SH-SY5Y (cell line): ENCODE data around the gene HM13.

Experiments
- GATA2 ChIP-seq: IDR thresholded peaks from 2 replicates; pipeline ENCODE4 v1.6.1; 2011; ENCODE audit warnings: mild to moderate bottlenecking, low read depth, low read length
- GATA3 ChIP-seq: IDR thresholded peaks from 2 replicates; pipeline ENCODE4 v1.6.1; 2011; ENCODE audit warnings: low read depth, mild to moderate bottlenecking, low read length, moderate library complexity

Gene HM13, protein sequence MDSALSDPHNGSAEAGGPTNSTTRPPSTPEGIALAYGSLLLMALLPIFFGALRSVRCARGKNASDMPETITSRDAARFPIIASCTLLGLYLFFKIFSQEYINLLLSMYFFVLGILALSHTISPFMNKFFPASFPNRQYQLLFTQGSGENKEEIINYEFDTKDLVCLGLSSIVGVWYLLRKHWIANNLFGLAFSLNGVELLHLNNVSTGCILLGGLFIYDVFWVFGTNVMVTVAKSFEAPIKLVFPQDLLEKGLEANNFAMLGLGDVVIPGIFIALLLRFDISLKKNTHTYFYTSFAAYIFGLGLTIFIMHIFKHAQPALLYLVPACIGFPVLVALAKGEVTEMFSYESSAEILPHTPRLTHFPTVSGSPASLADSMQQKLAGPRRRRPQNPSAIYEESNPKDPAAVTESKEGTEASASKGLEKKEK

DNA sequence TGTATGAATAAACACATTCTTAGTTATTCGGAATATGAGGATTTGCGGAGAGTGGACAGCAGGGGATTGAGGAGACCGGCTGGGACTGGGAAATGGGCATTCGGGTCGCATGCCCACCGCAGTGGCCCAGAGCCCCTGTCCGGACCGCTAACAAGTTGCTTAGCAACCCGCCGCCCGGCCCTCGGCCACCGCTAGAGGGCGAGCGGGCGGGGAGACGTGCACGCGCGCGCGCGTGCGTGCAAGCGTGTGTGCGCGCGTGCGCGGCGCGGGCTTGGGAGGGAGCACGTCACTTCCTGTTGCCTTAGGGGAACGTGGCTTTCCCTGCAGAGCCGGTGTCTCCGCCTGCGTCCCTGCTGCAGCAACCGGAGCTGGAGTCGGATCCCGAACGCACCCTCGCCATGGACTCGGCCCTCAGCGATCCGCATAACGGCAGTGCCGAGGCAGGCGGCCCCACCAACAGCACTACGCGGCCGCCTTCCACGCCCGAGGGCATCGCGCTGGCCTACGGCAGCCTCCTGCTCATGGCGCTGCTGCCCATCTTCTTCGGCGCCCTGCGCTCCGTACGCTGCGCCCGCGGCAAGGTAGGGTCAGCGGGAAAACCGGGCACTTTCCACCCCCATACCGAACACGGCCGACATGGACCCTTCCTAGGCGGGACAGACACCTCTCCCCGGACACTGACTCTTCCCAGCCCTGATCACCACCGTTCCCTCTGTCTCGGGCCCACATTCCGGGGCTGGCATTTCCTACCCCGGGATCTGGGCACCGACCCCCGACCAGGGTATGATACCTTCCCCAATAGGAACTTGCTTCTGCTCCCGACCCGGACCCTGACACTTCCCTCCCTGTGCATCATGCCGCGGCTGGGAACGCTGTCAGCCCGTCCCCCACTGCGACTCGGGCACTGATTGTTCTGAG lies at the start of gene HM13:
HM13 (plus strand) TSS at position 289 of the 918 bp plus-strand sequence; CDS start at position 399, 110 bp downstream.
- no peak for TF ChIP-seq GATA3
- peak; percentile 14; the same call in 1 of the 2 replicates for TF ChIP-seq GATA2

DNA sequence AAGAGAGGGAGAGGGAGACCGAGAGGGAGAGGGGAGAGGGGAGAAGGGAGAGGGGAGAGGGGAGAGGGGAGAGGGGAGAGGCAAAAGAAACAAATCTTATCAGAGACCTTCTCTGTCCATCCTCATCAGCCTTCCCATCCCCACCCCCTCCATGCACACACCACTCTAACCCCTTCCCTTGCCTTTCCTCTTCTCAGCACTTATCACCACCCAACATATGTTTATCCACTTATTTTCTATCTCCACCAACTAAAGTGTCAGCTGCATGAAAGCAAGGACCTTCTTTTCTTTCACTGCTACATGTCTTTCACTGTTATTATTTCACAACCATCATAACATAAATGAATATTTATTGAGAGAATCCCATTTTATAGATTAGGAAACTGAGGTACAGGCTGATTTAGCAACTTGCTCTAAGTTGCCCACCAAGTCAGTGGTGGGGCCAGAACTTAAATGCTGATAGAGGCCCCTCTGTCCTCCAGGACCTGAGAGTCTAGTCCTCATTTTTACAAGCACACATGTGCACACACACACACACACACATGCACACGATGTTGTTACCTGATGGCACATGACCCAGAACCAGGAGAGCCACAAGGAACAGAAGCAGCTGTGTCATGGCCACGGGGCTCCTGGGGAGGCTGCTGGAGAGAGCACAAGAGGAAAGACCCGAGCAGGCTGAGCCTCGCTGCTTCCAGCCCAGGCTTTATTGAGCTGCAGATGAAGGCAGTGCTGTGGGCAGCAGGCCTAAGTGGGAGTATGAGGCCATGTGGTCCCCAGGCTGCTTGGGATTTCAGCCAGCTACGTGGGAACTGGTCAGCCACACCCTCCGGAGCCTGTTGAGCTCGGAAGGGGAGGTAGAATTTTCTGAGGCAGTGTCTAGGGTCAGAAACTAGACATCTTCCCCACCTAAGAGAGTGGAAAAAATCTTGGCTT lies 41.6 kb upstream of the HM13 start:
- no peak for TF ChIP-seq GATA2
- no peak for TF ChIP-seq GATA3

DNA sequence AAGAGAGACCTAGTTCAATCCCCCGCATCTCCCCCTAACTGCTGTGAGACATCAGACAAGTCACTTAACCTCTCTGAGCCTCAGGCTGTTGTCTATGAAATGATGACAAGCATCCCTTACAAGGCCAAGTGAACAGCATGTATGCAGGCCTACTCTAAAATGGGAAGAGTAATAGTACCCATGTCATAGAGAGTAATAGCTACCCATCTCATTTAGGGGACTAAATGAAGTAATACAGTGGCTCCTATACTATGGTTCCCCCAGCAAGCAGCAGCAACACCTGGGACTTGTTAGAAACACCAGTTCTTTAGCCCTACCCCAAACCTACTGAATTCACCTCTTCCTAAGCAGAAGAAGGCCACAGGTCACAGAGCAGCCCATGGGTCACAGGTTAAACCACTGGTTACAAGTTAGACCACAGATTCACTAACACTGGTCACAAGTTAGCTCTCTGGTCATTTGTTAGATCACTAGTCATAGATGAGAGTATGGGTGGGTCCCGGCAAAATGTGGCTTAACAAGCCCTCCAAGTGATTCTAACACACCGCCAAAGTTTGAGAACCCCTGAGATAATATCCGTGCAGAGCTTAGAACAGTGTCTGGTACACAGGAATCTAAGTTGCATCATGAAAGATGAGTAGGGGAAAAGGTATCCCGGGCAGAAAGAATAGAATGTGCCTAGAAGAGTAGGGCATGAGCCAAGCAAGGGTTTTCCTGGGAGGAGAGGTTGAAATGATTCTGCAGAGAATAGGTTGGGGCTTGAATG lies 40.7 kb upstream of the HM13 start:
- TF ChIP-seq GATA3 (no peak), GATA2 (no peak)

DNA sequence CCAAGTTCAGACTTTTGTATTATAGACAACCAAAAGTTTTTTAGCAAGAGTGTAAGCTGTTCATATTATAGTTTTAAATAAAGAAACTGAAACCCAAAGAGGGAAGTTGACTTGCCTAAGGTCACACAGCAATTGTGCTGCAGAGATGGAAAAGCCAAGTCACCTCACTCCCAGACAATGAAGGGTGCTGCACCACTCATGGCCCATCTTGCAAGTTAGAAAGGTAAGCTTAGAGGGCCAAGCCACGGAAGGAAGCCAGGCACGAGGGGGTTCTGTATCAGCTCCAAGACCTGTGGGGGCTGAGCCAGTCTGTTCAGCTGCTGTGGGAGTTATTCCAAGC lies 40.2 kb upstream of the HM13 start:
- TF ChIP-seq GATA2 (no peak), GATA3 (no peak)

DNA sequence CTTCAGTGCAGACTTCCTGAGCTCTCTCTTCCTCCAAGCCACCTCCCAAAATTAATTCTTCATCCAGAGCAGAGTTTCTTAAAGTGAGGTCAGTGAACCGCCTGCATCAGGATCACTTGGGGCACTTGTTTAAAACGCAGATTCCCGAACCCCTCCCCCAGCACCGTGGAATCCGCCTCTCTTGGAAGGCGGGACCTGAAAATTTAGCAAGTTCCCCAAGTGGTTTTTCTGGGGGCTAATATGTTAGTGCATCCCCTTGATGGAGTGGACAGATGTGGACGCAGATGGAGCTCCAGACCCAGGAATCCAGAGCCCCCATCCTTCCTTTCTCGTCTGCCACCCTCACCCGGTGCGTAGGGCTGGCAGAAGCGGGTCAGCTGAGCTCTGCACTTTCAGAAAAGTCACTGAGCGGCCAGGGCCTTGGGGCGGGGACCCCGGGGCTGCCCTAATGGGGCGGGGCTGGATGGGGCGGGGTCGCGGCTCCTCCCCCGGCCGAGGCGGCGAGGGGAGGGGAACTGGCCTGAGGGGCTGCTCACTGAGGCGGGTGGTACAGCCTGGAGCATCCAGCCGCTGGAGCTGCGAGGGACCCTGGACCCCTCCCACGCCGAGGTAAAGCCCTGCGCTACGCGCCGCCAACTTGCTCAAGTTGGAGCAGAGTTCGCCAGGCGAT lies 39.3 kb upstream of the HM13 start, which contains the start of the genes DEFB124 and REM1:
DEFB124 (minus strand) TSS at position 370 of the 670 bp plus-strand sequence. CDS start 2,114 bp downstream, outside the sequence.
REM1 (plus strand) TSS at position 531 of the 670 bp plus-strand sequence. CDS start 1,158 bp downstream, outside the sequence.
- TF ChIP-seq GATA2: no peak

DNA sequence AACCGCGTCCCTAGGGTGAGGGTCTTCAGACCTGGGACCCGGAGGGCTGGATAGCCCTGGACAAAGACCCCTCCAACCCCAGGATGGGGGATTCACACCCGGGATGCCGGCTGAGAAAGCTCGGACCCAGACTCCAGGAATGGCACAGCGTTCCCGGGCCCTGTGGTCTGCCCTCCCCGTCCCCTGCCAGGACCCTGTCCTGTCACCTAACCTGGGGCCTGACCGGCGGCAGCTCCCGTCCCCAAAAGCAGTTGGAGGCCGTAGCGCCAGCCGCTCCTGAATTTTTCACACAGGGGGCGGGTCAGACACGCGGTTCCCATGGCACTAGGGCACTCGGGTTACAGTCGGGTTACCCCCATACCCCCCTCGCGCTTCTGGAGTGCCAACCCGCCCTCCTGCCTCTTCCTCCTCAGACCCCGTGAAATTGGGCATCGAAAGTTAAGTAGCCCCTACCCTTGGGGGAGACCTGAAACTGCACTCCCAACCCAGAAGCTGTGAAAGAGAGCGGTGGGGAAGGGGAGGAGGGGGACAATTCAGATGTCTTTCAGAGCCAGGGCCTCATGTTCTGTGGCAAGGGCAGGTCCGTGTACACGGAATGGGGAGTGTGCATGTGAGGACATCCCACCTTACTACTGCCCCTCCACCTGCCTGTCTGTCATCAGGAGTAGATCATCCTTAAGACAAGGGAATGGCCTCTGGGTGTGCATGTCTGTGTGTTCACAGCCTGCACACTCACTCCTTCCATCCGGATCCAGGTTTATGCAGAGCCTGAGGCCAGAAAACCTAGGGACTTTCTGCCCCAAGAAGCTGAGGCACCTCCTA lies 38.6 kb upstream of the HM13 start:
- TF ChIP-seq GATA3 (no peak), GATA2 (no peak)

DNA sequence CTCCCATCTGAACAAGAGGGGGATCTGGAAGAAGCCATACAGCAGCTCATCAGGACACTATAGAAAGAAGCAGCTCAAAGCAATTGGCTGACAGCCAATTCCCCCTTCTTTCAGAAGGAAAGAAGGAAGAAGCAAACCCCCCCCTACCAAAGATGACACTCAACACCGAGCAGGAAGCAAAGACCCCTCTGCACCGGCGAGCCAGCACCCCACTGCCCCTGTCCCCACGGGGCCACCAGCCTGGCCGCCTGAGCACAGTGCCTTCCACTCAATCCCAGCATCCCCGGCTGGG lies 38.0 kb upstream of the HM13 start:
- no peak for TF ChIP-seq GATA3
- TF ChIP-seq GATA2: no peak

DNA sequence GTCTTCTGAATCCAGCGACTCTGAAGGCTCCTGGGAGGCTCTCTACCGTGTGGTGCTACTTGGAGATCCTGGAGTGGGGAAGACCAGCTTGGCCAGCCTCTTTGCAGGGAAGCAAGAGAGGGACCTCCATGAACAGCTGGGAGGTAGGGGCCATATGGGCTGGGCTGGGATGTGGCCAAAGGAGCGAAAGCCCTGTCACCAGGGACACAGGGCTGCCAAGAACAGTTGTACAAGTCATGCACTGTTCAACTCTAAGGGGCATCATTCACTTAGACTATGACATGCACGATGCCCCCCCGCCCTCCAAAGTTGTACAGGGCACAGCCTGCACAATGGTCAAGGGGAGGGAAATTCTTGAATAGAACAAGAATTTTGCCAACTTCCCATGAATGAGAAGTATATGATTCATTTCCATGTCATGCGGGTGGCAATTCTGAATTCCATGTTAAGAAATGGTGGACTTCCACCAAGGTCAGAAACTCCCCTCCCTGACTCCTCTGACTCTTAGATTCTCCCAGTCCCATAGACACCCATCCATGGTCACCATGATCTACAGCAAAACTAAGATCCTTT lies 37.5 kb upstream of the HM13 start:
- TF ChIP-seq GATA3 (no peak), GATA2 (no peak)

DNA sequence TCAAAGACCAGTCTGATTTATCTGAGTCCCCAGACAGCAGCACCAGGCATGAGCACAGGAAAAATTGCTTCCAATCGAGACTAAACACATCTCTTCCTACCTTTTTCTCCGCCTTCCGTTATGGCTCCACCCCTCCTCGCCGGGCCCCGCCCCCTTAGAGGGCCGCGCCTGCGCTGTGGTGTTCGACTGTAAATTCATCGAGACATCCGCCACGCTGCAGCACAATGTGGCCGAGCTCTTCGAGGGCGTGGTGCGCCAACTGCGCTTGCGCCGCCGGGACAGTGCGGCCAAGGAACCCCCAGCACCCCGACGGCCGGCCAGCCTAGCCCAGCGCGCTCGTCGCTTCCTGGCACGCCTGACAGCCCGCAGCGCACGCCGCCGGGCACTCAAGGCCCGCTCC lies 30.2 kb upstream of the HM13 start:
- TF ChIP-seq GATA2 (no peak), GATA3 (no peak)

DNA sequence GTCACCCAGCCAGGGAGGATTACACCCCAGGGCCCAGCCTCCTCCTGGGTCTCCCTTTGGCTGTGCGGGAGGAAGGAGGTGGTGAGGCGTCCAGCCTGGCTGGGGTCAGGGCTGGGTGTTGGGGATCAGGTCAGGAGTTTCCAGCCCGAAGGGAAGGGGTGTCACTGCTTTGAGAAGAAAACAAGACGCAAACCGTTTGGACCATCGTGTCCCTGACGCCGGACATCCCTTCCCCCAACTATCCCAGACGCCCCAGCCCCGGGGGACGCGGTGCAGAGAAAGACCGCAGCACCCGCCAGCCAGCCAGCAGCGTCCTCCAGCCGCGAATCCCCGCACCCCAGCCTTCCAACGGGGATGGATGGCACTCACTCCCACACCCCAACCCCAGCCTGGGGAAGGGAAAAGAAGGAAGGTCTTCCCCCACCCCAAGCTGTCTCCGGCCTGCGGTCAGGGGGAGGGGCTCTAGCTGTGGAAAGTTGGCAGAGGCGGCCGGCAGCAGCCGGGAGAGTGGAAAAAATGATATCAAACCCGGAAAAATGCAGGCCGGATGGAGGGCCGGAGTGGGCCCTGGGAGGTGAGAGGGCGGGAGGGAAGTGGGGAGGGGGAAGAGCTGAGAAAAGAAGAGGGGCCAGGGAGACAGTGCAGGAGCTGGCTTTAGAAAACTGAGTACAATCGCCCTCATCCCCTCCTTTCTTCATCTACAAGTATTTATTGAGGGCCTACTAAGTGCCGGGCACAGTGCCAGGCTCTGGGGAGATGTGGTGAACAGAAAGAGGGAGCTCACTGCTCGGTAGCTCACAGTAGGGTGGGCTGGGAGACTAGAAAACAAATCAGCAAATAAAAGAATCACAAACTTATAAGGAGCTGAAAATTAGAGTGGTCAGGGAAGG lies 28.5 kb upstream of the HM13 start:
- TF ChIP-seq GATA3 (no peak), GATA2 (no peak)

DNA sequence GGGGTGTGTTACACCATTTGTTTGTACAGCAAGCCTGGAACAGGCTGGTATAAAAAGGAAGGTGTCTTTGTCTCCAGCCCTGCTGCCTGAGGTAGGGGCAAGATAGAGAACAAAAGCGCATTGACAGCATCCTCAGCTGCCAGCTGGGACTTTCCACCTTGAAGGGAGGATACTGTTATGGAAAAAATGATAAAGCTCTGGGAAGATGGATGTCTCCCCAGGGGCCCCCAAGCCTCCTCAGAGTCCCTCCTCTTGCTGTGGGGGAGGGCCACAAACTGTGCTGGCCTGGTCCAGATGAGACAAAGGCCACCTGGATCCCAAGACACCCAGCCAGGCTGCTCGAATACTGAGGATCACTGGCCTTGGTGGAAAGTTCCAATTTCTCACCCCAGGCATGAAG lies 26.1 kb upstream of the HM13 start:
- TF ChIP-seq GATA3 (no peak), GATA2 (no peak)
